Renal cortical epithelial cell (primary cell): ENCODE results near the gene FOXD4L5. TPM values are rescaled to one million over a fixed set of nuclear protein-coding genes. Genes with fewer than 3 reads are reported as not detected.
"Not testable (repeated sequence)": the region's sequence is repeated elsewhere in the genome, so short reads cannot be mapped to it uniquely, and the experiment has no call there.

Experiments used
- DNase-seq: peaks from one replicate; pipeline ENCODE4 v3.0.0-alpha.2; 2011; ENCODE audit warnings: low read depth
- total RNA-seq: library from RNA; depleted of rRNA; stranded (reverse); fragments of >200 nt; gene quantifications from 2 replicates; pipeline ENCODE4 v1.2.3, GENCODE V29; 2014

Gene FOXD4L5
- total RNA-seq, result 0.17 and 0.20 TPM in 2 replicates

DNA sequence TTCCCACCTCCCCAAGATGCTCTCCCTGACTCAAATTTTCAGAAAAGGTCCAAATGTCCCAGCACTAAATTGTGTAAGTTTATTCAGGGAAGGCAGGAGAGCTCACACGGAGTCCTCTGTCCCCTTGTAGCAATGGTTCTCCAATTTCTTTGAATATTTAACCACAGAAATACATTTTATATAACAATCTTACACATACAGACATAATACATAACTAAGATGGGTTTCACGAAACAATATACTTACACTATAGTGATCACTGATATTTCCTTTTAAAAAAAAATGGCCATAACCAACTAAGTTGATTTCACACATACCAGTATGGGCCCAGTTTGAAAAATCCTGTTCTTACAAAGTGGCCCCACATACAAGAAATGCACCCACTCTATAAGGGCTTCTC lies at the start of gene FOXD4L5:
Gene FOXD4L5, minus strand, starts transcription at position 101 of the 400 bp plus-strand sequence. CDS start 832 bp downstream, outside the sequence.
- DNase-seq, result not testable (repeated sequence)

DNA sequence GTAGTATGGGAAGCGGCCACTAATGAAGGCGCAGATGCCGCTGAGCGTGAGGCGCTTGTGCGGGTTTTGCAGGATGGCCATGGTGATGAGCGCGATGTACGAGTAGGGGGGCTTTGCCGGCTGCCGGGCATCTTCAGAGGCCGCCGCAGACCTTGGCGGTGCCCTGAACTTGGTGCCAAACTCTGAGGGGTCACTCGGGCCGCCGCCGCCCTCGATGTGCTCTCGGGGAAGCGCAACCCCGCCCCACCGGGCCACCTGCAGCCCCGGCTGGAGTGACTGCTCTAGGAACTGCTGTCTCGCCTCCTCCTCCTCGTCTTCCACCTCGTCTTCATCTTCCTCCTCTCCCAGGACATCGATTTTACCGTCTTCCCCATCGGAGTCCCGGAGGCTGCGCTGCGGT lies 1.1 kb downstream of the FOXD4L5 start:
- DNase-seq, result not testable (repeated sequence)

DNA sequence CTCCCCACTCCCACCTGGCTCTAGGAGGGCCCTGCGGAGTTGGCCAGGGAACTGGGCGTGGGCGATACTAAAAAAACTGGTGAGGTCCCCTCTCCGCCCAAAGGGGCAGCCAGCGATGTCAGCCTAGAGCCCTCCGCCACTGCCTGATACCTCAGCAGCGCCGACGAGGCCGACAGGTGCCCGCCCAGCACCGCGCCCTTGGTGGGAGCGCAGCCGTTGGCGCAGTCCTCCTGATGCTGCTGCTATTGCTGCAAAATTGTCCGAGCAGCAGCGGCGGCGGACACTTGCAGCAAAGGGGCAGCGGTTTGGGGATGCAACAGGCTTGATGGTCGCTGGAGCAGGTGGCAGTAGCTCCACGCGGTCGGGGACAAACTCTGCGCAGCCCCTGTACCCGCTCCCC lies 2.0 kb downstream of the FOXD4L5 start:
- not testable (repeated sequence) for DNase-seq
